Stimulated activated CD8-positive, alpha-beta memory T cell treated with anti-CD3 and anti-CD28 coated beads, Interleukin-12 subunit alpha, Interleukin-12 subunit beta, amount 100 ng/mL, for 4 hours (primary cell): ENCODE measurements around the gene IHH.

ENCODE experiments used
- DNase-seq: peaks from one replicate; pipeline ENCODE4 v3.0.0-alpha.2; 2020; ENCODE audit warnings: low read depth

The IHH gene

DNA sequence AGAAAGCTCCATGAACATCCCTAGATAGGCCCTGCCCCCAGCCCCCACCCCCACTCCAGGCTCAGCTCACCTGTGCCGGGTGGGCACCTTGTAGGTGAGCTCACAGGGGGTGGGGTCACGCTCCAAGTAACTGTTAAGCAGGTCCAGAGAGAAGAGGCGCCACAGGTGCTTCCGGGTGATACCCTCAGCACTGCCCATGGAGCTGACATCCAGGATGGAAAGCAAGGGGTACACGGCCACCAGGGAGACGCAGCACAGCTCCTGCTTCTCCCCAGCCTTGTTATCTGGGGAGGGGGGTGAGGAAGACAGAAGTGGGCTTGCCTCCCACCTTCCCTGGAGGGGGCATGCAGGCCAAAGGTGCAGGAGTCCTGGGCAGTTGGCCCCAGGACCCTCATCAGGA is 41.3 kb downstream of the IHH start:
- DNase-seq: no peak

DNA sequence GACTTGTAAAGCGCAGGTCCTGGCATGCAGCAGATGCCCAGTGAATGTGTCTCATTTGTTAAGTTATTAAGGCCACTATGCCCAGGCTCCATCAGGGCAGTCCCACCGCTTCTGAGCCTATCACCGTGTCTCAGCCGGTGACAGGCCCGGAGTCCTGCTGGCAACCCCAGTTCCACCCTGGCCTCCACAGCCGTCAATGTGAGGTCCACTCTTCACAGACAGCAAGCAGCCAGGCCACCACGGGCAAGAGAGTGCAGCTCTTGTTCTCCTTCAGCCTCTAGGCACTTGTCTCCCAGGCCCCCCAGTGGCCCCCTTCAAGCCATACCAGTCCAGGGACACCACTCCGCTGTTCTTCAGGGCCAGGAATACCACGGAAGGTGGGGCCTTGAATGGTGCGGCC is 42.0 kb downstream of the IHH start:
- no peak for DNase-seq

DNA sequence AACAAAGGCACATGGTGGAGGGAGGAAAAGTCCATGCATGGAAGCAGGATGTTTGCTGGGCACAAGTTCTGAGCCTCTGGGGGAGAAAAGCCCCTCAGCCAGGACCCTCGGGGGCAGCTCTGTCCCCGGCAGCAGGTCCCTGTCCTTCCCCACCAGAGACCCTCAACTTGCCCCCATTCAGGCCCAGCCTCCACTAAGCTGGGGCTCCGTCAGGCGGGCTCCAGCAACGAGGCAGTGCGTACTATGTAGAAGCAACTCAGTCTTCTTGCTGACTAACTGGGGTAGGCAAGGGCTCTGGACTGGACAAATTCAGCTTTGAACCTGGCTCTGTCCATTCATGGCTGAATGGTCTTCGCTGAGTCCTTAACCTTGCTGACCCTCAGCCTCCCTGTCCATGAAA is 42.4 kb downstream of the IHH start:
- DNase-seq: no peak

DNA sequence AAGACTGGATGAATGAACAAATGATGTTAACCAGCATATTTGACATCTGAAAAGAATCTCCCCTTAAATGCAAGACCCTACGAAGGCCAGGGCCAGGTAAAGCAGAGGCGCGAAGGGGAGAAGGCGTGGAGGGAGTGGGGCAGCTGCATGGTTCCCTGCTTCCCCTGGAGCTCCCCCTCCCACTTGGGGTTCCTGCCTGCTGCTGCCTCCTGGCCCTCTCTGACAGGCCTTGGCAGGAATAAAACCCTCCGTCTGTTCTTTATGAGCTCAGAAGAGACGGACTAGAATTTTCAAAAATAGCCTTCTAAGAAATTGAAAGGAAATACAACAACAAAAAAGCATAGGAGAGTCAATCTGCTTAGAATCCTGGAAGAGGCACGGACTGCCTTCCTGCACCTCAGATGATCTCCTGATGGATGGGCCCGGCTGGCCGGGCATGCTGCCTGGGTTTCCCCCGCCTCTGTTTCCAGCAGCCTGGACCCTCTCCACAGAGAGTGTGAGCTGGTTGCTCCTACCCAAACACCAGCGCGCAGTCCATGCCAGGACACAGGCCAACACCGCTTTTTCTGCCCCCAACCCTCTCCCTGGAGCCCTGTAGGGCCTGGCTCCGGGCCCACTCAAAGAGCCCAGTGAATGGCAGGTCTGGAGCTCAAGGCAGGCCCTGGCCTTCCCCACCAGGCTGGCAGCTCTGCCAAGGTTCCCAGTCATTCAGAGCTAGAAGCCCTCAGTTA is 43.4 kb downstream of the IHH start:
- no peak for DNase-seq

DNA sequence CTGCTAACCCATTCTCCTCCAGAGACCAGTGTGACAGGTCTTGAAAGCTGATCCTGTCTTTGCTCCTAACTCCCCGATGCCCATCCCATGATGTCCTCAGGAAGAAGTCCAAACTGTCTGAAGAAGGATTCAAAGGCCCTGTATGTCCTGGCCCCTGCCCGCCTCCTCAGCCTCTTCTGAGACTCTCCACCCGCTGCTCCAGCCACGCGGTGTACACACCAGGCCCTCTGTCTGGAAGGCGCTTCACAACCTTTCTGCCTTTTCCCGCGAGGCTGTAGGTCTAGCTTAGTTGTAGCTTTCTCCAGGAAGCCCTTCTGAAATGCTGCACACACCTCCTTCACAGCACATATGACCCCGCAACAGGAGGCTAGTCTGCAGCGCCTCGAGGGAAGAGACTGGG is 44.0 kb downstream of the IHH start:
- no peak for DNase-seq

DNA sequence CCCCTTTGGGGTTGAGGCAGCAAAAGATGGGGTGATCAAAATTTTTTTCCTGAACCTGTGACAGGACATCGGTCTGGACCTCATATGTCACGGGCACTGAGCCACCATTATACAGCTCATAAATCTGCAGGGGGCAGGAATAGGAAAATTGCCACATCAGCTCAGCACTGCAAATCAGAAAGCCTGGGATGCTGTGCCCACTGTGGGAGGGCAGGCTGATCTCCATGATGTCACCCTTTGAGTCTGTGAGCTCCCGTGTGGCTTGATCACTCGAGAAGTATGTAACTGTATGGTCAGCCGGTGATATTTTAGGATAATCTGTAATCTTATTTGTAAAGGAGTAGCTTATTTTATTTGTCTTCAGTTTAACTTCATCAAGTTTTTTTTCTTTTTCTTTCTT is 49.8 kb downstream of the IHH start:
- no peak for DNase-seq

DNA sequence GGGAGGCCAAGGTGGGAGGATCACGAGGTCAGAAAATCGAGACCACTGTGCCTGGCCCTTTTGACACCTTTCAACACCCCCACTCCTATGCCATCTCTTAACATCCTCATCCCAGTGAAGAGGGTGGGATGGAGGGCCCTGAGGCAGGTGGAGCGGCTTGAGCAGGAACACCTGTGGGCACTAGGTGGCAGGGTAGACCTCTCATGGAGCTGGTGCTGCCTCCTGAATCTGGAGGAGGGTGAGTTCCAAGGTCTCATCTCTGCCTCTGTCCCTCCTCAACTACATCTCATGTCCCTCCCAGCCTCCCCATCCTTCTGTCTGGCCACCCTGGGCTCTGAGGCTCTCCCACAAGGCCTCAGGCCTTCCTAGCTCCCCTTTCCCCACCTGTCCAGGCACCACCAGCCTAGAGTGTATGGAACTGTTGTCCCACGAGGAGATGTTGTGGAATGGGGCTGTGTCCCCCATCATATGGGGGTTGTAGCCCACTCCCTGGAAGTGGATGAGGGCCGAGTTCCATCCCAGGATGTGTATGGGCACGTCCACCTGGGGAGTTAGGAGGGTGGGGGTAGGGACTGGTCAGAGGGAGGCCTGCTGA is 50.5 kb downstream of the IHH start:
- DNase-seq: no peak

DNA sequence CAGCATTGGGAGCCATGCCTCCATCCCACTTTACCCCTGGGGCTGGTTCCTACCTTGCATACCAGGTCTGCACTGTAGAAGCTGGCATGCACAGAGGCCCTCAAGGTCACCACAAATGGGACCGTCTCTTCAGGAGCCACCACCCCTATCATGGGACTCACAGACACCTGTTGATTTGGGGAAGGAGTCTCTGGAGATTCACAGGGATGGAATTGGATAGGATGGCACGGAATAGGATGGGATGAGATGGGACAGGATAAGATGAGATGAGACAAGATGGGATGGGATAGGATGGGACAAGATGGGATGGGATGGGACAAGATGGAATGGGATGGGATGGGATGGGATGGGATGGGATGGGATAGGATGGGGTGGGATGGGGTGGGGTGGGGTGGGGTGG is 51.4 kb downstream of the IHH start:
- no peak for DNase-seq
